ENCODE measurements around the gene PYM1.
"Not testable (repeated sequence)": the region's sequence is repeated elsewhere in the genome, so short reads cannot be mapped to it uniquely, and the experiment has no call there.

The PYM1 gene

DNA sequence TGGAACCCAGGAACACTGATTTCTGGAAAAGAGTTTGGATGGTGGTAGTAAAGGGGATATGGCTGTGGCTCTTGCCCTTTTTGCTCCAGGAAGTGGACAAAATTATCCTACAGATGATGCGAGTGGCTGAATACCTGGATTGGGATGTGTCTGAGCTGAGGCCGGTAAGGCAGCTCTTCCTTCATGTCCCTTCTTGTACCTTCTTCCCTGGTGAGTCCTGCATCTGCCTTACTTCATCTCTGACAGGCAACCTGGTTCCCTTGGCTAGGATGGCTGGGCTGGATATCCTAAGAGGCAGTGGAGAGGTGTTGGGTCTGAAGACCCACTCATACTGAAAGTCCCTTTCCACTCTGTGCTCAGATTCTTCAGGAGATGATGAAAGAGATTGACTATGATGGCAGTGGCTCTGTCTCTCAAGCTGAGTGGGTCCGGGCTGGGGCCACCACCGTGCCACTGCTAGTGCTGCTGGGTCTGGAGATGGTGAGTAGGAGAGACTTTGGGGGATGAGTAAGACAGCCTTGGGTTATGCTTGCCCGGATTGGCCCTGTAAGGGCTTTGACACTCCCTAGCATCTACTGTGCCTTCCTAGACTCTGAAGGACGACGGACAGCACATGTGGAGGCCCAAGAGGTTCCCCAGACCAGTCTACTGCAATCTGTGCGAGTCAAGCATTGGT is 11.3 kb upstream of the PYM1 start:
- DNase-seq (ENCODE audit: low read depth), result no peak

DNA sequence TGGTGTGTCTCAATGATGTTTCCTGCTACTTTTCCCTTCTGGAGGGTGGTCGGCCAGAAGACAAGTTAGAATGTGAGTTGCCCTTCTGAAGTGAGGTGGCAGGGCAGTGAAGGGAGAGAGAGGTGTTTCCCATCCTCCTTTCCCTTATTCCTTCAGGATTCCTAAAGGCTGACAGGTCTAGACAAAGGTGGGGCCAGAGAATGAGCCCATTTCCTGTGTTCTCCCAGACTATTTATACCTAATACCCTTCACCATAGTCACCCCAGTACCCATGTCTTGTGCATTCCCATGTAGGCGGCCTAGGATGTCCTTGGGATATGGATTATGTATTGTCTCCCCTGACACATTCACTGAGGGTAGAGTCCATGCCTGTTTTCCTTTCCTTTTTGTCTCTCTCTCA is 10.3 kb upstream of the PYM1 start:
- DNase-seq (ENCODE audit: low read depth), result no peak

DNA sequence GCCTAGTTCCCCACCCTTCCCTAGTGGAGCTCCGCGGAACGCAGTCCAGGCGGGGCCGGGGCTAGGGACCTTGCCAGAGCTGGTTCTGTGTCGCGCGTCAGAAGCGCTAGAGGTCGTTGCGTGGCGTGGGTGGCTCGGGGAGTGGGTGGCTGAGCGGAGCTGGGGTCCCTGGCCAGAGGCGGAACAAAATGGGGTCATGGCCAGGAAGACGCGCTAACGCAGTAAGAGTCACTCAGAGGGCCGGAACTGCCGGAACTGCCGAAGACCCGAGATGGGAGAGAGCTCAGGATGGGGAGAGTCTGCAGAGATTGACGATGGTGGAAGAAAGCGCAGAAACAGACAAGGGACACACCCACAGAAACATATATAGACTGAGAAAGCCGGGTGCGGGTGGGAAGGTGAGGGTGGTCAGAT is 8.1 kb upstream of the PYM1 start:
- no peak for DNase-seq (ENCODE audit: low read depth)

DNA sequence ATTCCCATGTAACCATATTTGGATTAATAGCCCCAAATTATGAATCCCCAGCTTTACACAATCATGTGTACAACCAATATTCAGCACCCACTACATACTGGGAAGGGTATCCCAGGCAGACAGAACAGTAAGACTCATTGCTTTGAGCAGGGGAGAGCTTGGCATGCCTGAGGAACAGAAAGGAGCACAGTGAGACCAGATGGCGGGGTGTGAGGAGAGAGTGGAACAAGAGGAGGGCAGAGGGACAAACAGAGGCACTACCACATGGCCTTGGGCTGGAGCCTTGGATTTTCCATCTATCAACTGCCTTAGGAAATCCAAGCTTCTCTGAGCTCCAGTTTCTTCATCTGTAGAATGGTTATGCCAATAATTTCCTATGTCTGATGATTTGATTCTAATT is 7.1 kb upstream of the PYM1 start:
- DNase-seq (ENCODE audit: low read depth), result no peak

DNA sequence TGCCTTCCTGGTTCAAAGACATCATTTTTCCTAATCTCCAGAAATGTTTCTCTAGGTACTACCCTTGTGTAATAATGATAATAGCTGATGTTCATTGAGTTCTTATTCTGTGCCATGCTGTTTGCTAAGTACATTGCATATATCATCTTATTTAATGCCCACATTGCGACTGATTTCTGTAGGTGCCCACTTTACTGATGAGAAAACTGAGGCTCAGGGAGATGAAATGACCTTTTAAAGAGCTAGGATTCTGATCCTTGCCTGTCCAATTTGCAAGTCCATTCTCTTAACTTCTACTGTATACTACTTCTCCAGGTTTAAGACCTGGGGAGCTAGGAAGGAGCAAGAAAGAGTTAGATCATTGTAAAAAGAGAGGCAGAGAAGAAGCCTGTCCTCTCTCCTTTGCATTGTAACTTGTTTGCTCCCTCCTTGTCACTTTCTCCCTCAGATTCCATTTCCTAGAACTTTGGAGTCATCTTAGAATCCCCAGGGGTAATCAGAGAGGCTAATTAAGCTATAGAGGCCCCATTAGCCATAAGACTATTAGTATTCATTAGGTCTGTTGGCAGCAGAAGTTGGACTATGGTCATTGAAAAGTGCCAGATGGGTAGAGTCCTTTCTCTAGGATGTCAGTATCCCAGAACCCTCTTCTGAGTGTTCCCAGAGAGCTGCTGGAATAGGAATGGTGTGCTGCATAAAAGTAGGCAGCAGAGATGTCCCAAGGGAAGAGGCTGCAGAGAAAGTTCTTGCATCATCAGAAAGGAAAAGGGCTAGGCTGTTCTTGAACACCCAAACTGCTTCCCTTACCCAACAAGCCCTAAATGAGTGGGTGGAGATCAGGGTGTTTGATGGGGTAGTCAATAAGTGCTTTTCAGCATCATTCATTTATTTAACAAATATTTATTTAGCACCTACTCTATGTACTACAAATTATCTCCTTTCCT is 6.4 kb upstream of the PYM1 start:
- no peak for DNase-seq (ENCODE audit: low read depth)

DNA sequence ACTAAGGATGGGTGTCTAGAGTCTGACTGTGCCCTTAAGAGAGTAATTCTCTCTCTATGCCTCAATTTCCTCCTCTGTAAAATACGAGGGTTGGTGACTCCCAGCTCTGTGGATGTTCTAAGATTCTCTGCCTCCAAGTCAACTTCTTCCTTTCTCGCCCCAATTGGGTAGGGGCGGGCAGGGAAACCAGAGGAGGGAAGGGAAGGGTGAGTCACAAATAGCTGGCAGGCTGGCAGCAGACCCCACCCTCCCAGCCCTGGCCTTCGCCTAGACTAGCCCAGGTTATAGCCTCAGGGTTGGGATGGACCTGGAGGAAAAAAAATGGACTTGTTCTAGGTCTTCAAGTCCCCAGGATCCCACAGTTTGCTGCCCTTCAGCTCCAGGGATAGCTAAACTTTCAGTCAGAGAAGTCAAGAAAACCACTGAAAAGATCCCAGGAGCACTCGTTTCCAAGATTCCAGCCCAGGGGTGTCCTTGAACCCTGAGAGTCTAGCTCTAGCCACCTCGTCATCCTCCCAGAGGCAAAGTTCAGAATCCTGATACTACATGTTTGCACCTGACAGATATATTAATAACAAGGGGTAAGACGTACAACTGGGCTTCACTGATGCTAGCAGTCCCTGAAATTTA is 5.6 kb upstream of the PYM1 start:
- no peak for DNase-seq (ENCODE audit: low read depth)

DNA sequence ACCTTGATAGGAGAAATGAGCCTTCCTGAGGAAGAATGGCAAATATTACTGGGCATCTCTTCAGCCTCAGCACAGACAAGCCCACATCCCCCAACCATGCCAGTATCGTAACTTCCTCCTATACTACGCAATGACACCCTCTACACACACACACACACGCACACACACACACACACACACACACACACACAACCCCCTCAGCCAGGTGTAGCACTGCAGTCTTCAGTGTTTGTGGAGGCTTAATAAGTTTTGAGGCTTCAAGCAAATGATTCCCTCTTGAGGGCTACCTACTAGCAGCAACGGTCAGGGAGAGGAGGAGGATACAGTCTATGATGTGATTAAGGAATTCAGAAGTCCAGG is 4.8 kb upstream of the PYM1 start:
- DNase-seq (ENCODE audit: low read depth), result no peak

DNA sequence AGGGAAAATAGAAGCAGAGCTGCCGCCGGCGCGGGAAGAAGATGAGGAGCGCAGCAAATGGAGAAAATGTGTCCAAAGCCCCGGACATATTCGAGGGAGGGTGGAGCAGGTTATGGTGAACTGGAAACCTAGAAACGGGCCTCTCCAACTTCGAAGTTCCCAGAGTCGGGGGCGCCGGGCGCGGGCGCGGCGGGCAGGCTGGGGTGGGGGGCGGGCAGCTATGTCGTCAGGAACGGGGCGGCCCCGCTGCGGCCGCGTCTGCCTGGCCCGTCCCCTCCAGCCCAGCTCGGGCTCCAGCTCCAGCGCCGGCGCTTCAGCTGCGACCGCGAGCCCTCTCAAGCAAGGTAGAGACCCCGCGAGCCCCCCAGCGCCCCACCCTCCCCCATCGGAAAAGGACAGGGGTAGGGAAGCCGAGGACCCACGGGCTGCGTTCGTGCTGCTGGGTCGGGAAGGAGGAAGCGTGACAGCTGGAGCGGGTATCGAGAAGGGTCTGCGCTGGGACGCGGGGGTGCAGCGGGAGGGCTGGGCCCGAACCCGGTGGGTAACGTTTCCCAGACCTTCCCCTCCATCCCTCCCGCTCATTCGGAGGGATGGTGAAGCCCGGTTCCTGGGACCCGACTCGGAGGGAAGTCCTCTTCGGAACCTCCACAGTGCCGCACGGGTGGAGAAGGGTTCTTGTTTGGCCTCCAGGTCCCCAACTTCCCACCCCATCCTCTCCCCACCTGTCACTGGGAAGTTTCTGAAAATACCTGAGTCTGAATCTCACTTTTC is 4.3 kb upstream of the PYM1 start:
- DNase-seq (ENCODE audit: low read depth), result no peak

DNA sequence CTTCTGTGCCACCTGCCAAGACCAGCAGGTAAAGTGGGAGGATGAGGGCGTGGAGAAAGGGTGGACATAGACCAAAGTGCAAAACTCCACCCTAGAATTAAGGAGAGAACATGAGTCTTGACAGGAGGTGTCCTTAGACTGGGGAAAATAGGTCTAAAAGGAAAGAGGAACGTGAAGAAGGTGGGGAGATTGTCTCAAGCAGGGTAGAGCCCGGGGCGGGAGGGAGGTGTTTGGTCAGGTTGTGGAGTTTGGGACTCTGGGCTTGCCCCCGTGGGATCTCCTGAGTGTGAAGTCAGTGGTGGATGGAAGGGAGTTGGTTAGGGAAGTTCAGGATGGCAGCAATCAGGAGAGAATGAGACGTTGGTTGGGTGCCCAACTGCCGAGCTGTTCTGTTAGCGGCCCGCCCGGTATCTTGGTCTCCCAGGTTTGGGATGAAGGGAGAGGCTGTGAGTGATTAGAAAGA is 3.7 kb upstream of the PYM1 start:
- no peak for DNase-seq (ENCODE audit: low read depth)

DNA sequence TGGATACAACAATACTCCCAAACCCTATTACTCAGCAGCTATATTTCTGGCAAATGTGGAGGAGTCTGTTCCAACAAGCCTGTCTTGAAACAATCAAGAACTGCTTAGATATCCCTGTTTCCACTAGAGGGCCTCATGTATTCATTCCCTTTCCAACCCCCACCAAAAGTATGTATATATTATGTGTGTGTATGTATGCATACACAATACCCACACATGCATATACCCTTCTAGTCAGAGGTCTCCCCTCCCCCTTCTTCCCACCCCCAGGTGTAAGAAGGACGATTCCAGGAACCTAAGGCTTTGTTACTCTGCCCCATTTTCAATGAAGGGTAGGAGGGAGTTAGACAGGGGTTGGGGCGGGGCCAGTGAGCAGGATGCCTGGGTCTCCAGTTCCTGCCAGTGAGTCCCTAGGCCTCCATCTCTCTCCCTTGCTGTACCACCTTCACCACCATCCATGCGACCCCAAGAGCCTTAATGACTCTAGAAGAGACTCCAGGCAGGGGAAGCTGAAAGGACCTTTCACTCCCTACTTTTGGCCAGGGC is 3.1 kb upstream of the PYM1 start, which contains the start of gene DGKA:
TSS of gene DGKA (plus strand) at position 392 of the 546 bp plus-strand sequence. CDS start 5,342 bp downstream, outside the sequence.
- peak; percentile 47 for DNase-seq (ENCODE audit: low read depth)

DNA sequence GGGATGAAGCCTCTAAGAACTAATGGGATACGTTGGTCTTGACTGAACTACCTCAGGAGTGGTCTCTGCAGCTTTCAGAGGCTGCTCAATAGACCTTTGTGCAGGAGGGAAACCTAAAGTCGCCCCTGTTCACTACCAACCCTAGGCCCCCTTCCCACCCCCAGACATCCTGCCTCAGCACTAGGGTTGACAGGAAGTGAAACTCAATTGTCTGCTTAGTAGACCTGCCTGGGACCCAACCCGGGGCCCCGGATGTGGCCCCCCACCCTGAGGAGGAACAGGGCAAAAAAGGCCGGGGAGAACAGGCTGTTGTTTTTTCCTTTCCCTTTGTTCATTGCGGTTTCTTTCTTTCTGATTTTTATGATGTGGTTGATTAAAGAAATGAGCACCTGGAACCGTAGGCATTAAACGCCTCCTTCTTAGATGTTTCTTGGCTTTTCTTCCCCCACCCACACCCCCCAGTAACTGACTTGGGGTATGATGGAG is 1.7 kb upstream of the PYM1 start:
- peak; percentile 61 for DNase-seq (ENCODE audit: low read depth)

DNA sequence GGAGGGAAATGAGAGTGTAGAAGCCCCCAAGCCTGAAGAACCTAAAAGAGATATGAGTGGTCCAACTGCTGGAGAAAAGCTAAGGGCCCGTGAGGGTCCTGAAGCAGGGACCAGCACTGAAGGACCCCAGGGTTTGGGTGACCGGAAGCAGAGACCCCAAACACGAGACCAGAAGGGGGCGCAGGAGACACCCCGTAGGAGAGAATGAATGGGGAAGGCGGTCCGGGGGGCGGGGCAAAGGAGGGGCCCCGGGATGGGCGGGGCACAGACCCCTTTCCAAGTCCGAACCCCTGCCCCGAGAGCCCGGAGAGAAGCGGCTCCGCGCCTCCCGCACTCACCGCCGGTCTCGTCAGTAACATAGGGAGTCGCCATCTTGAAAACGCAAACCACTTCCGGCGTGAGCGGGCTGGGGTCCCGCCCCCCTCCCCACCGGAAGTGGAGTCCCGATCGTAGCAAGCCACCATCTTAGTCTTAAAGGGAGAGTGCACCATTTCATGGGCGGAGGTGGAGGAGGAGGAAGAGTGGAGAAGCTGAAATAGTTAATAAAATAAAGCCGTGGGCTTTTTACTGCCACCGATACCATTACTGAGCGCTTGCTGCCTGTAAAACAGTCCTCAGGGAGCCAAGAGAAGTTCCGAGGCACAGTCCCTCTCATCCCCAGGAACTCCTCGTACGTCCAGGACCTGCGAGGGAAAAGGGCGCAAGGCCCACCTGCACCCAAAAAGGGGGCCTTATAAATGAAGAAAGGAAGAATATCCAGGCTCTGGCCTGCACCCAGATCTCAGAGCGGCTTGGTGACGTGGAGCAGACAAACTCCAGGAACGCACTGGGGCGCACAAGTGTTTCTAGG is 731 bp downstream of the PYM1 start:
- peak; percentile 78 for DNase-seq (ENCODE audit: low read depth)

DNA sequence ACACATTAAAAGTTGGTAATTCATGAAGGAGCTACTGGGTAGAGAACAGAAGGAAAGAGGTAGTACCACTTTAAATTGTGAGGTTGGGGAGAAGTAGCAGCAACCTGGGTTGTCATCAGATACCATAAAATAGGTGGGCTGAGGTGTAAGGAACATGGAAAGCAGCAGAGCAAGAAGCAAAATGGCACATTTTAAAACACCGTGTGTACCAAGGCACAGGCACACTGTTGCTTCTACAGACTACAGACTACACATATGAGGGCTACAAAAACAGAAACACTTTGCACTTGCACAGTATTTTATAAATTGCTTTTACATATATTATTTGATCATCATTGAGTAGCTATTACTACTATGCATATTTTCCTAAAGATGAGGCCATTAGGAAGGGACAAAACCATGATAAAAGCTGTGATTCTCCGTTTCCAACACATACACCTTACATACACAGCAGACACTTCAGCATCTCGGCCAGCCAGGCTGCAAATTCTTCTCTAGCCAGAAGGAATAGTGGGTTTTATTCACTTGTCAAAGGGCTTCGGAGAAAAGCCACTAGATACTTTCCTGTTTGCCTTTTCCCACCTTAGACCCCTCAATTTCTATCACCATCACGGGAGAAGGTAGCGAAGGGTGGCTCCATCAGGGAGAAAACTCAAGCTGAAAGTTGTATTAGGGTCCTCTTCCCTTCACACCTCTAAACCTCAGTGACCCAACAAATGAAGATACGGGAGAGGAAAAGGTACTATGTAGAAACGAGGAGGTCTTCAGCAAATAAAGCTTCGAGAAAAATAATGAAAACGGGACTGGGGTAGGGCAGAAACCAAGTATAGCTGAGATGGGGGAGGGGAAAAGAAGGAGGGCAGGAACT is 1.6 kb downstream of the PYM1 start:
- no peak for DNase-seq (ENCODE audit: low read depth)

DNA sequence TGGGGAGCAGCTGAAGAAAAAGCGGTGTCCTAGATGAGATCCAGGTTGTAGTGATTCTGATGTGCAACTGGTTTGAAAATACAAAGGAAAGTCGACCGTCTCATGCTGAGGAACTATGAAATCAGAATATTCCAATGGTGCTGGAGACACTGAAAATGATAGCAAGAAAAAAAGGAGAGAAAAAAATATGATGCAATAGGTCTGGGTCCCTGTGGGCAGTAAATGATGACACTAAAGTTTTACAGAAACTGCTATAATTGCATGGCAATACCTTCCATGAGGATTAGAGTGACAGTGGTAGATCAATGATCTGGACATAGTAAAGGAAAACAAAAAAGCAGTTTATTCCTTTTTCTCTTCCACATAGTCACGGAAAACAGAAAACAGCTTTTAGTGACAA is 2.3 kb downstream of the PYM1 start:
- DNase-seq (ENCODE audit: low read depth), result no peak

DNA sequence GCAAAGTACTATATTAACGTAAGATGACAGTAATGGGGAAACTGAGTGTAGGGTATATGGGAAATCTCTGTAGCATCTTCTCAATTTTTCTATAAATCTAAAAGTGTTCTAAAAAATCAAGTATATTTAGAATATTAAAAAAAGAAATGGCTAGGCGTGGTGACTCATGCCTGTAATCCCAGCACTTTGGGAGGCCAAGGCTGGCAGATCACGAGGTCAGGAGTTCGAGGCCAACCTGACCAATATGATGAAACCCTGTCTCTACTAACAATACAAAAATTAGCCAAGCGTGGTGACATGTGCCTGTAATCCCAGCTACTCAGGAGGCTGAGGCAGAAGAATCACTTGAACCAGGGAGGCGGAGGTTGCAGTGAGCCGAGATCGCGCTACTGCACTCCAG is 4.0 kb downstream of the PYM1 start:
- DNase-seq (ENCODE audit: low read depth), result not testable (repeated sequence)

DNA sequence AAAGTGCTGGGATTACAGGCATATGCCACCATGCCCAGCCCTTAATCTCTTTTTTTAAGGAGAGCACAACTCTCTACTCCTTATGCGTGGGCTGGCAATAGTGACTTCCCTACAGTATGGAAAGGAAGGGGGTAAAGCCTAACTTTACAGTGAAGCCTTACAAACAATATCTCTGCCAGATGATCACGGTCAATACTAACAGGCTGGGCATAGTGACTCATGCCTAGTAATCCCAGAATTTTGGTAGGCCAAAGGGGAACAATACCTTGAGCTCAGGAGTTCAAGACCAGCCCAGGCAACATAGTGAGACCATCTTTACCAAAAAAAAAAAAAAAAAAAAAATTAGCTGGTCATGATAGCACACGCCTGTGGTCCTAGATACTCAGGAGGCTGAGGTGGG is 5.6 kb downstream of the PYM1 start:
- DNase-seq (ENCODE audit: low read depth), result no peak

DNA sequence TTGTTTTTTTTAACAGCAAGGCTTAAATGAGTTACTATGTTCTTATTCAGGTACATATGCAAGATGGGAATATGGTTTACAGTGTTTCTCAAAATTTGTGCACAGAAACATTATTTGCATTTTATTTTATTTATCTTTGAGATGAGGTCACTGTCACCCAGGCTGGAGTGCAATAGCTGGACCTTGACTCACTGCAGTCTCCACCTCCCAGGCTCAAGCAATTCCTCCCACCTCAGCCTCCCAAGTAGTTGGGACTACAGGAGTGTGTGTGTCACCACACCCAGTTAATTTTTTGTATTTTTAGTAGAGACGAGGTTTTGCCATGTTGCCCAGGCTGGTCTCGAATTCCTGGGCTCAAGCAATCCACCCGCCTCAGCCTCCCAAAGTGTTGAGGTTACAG is 8.7 kb downstream of the PYM1 start:
- DNase-seq (ENCODE audit: low read depth), result not testable (repeated sequence)

DNA sequence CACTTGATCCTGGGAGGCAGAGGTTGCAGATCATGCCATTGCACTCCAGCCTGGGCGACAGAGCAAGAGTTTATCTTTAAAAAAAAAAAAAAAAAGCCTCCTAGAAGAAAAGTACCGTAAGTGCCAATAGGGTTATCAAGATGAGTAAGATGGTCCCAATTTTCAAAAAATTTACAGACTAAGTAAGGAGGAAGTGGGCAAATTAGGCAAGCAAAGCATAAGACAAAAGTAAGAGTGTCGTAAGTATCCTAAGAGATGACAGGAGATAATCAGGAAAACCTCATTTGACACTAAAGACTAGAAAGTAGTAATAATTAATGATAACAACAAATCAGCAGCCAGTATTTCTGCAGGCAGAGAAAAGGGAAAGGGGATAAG is 12.2 kb downstream of the PYM1 start:
- no peak for DNase-seq (ENCODE audit: low read depth)

DNA sequence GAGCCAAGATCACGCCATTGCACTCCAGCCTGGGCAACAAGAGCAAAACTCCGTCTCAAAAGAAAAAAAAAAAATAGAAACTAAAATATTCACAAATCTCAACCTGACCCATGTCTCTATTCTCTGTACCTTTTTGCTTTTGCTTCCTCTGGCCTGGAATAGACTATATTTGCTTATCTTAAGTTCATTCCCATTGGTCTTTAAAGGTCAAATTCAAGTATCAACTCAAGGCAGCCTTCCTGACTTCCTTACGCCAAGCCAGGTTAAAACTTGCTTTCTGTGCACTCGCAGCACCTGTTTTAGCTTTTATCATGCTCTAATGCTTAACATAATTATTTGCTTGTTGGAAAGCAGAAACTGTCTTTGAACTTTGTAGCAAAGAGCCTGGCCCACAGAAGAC is 14.8 kb downstream of the PYM1 start:
- no peak for DNase-seq (ENCODE audit: low read depth)

DNA sequence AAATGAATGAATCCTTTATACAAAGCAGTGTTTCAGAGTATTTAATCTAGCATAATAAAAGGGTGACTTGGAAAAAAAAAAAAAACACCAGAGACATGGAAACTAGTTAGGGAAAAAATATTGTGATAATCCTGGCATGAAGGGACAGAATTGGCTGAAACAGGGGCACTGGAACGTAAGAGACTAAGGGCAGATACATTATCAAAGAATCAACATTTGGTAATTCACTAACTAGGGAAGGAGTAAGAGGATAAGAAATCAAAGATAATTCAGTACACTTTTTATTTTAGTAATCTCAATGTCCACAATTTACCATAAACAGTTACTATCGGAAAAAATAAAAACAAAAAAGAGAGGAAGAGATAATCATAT is 18.2 kb downstream of the PYM1 start:
- no peak for DNase-seq (ENCODE audit: low read depth)

Data from stimulated activated CD8-positive, alpha-beta memory T cell treated with anti-CD3 and anti-CD28 coated beads, Interleukin-12 subunit alpha, Interleukin-12 subunit beta, amount 100 ng/mL, for 1 hour (primary cell).